ENCODE data around the gene MORN4.
A peak's percentile ranks its signal among the peaks of the same experiment; 100 is the strongest.

DNA sequence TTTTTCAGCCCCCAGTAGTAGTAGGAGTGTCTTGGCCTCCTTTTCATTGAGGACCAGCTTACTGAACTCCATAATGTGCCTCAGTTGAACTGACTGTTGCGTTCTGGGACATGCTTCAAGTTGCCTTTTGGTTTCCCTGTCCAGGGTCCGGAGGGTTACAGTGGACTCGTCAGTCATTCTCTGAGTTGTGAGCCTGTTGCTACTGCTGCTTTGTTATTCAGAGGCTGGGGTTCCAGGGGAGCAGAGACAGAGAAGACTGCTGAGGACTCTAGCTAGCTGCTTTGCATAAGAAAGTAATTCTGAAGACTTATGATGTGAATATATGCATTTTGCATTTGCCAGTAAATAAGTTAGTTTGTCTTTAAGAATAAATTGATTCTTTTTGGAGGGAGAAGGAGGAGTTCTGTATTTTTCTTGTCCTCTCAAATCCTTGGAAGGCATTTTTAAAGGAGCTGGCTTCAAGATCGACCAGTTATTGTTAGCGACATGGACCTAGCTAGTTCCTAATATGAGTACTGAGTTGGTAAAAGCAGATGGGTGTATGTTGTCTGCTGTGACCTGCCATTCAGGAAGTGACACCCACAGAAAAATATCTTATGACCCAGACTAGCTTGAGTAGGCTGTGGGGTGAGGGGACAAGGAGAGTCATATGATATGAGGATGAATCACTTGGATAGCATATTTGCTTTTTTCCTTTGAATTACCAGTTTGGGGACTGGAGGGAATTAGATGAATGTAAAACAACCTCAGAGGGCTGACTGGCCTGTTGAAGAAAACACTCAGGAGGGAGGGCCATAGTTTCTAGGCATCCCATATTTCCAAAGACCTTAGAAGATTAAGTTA lies 15.5 kb upstream of the MORN4 start:
- TF ChIP-seq FOXP1 (CRISPR knock-in tag; IDR thresholded peaks at IDR 0.05) (no peak), CTCF (IDR thresholded peaks at IDR 0.05 in 2 of 3, conservative IDR thresholded peaks at IDR 0.05 in 1 of 3; ENCODE audit: insufficient read depth in 2 of 3, low read depth in 1 of 3, low read length in 3 of 3) (no peak), SNRNP70 (optimal IDR thresholded peaks at IDR 0.05; ENCODE audit: low read depth, low read length) (no peak), POLR2AphosphoS5 (IDR thresholded peaks at IDR 0.05; ENCODE audit: control insufficient read depth, insufficient read depth, low read depth, low read length) (no peak), SIX5 (IDR thresholded peaks at IDR 0.05; ENCODE audit: borderline replicate concordance in 1 of 2, insufficient read depth in 1 of 2, low read depth in 1 of 2, low read length in 2 of 2) (no peak), HINFP (tag; conservative IDR thresholded peaks at IDR 0.05; ENCODE audit: low read depth) (no peak; the same call in 1 of the 2 replicates), ZNF384 (IDR thresholded peaks at IDR 0.05; ENCODE audit: low read depth, low read length) (no peak), NRF1 (conservative IDR thresholded peaks at IDR 0.05 in 1 of 2, IDR thresholded peaks at IDR 0.05 in 1 of 2) (no peak), HDAC1 (IDR thresholded peaks at IDR 0.05) (peak in 1 of 2 experiments; percentile 33; a peak in 1 of 4 replicates)
